DND-41 (cell line): Measurements from ENCODE around the gene FBXL5.

Experiments used
- ATAC-seq: fragments of 200-7000 bp; cut with Tn5 transposase; 3 replicates; pipeline ENCODE4 v1.9.1; 2021; ENCODE audit warnings: low read depth; ENCODE audit not compliant: insufficient read depth
- DNase-seq: peaks from one replicate; pipeline ENCODE4 v3.0.0-alpha.2; 2020
- H2AFZ ChIP-seq: 2 replicates; pipeline ENCODE4 v1.6.0; 2012; ENCODE audit warnings: low read depth, low read length
- H3K27ac ChIP-seq: 2 replicates; pipeline ENCODE4 v1.5.1; 2012; ENCODE audit warnings: low read length, inconsistent platforms
- H3K27me3 ChIP-seq: fragments of 200-600 bp; sonication (generic); 2 replicates; pipeline ENCODE4 v1.6.0; 2012; ENCODE audit warnings: low read length, mild to moderate bottlenecking, inconsistent platforms; ENCODE audit not compliant: insufficient read depth, poor library complexity
- H3K36me3 ChIP-seq: 2 replicates; pipeline ENCODE4 v1.5.1; 2012; ENCODE audit warnings: low read length, inconsistent platforms; ENCODE audit not compliant: insufficient read depth
- H3K4me1 ChIP-seq: 2 replicates; pipeline ENCODE4 v1.5.1; 2012; ENCODE audit warnings: mild to moderate bottlenecking, low read length; ENCODE audit not compliant: insufficient read depth
- H3K4me2 ChIP-seq: 2 replicates; pipeline ENCODE4 v1.6.0; 2012; ENCODE audit warnings: mild to moderate bottlenecking, moderate library complexity, low read length, inconsistent platforms; ENCODE audit not compliant: insufficient read depth
- H3K4me3 ChIP-seq, 2 experiments: fragments of 200-600 bp in 1 of 2; shearing (Covaris generic) in 1 of 2; 2 replicates each; pipeline ENCODE4 v1.5.1; 2012 to 2016; ENCODE audit warnings: inconsistent platforms in 2 of 2, low read length in 2 of 2, mild to moderate bottlenecking in 2 of 2, low read depth in 1 of 2, moderate library complexity in 1 of 2
- H3K79me2 ChIP-seq: 2 replicates; pipeline ENCODE4 v1.6.0; 2012; ENCODE audit warnings: low read length, inconsistent platforms; ENCODE audit not compliant: insufficient read depth
- H3K9ac ChIP-seq: 2 replicates; pipeline ENCODE4 v1.6.0; 2012; ENCODE audit warnings: low read depth, mild to moderate bottlenecking, inconsistent platforms, low read length, moderate library complexity
- H3K9me3 ChIP-seq: 2 replicates; pipeline ENCODE4 v1.5.1; 2012; ENCODE audit warnings: low read length, moderate library complexity, mild to moderate bottlenecking, inconsistent platforms; ENCODE audit not compliant: insufficient read depth, severe bottlenecking
- H4K20me1 ChIP-seq: 2 replicates; pipeline ENCODE4 v1.6.0; 2012; ENCODE audit warnings: low read length; ENCODE audit not compliant: insufficient read depth
- EZH2 ChIP-seq: IDR thresholded peaks from 3 replicates; pipeline ENCODE4 v1.6.1; 2012; ENCODE audit warnings: borderline replicate concordance, low read depth, mild to moderate bottlenecking, moderate library complexity, low read length, inconsistent platforms; ENCODE audit not compliant: severe bottlenecking
- TF ChIP-seq, protein P1 (sequence below): IDR thresholded peaks from 2 replicates; pipeline ENCODE4 v1.5.1; 2012; ENCODE audit warnings: borderline replicate concordance, low read length, moderate library complexity, mild to moderate bottlenecking; ENCODE audit not compliant: poor library complexity, severe bottlenecking; ENCODE audit errors: extremely low read depth

FBXL5 gene

GRCh38 chr4:15585331-15585730 is 69.8 kb downstream of the FBXL5 start:
- DNase-seq = no peak
- Histone ChIP-seq H3K27ac (no peak overlapping the region), H3K36me3 (no peaks in the 10 kb centered on the region), H3K4me3 (no peak overlapping the region), H3K9me3 (no peaks in the 10 kb centered on the region), H3K9ac (no peak overlapping the region), H3K27me3 (no peaks in the 10 kb centered on the region), H3K79me2 (no peaks in the 10 kb centered on the region), H4K20me1 (no peaks in the 10 kb centered on the region), H3K4me1 (no peaks in the 10 kb centered on the region), H2AFZ (no peak overlapping the region), H3K4me2 (no peak overlapping the region)
- TF ChIP-seq, protein P1, sequence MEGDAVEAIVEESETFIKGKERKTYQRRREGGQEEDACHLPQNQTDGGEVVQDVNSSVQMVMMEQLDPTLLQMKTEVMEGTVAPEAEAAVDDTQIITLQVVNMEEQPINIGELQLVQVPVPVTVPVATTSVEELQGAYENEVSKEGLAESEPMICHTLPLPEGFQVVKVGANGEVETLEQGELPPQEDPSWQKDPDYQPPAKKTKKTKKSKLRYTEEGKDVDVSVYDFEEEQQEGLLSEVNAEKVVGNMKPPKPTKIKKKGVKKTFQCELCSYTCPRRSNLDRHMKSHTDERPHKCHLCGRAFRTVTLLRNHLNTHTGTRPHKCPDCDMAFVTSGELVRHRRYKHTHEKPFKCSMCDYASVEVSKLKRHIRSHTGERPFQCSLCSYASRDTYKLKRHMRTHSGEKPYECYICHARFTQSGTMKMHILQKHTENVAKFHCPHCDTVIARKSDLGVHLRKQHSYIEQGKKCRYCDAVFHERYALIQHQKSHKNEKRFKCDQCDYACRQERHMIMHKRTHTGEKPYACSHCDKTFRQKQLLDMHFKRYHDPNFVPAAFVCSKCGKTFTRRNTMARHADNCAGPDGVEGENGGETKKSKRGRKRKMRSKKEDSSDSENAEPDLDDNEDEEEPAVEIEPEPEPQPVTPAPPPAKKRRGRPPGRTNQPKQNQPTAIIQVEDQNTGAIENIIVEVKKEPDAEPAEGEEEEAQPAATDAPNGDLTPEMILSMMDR = no peak
- TF ChIP-seq EZH2 = no peak
- ATAC-seq = no peak

- no peak overlapping the region for H3K27ac ChIP-seq
- no peak for ATAC-seq
- no peak overlapping the region for H3K4me3 ChIP-seq
- H4K20me1 ChIP-seq = no peaks in the 10 kb centered on the region
- no peak overlapping the region for H2AFZ ChIP-seq
- TF ChIP-seq, protein P1 = no peak
- no peak for TF ChIP-seq EZH2
- H3K4me1 ChIP-seq = no peaks in the 10 kb centered on the region
- no peaks in the 10 kb centered on the region for H3K36me3 ChIP-seq
- H3K4me2 ChIP-seq = no peak overlapping the region
- H3K79me2 ChIP-seq = no peaks in the 10 kb centered on the region
- no peaks in the 10 kb centered on the region for H3K27me3 ChIP-seq
- H3K9me3 ChIP-seq = no peaks in the 10 kb centered on the region
- no peak for DNase-seq
- no peak overlapping the region for H3K9ac ChIP-seq
Measured at GRCh38 chr4:15584785-15585184, 70.4 kb downstream of the FBXL5 start.

DNA sequence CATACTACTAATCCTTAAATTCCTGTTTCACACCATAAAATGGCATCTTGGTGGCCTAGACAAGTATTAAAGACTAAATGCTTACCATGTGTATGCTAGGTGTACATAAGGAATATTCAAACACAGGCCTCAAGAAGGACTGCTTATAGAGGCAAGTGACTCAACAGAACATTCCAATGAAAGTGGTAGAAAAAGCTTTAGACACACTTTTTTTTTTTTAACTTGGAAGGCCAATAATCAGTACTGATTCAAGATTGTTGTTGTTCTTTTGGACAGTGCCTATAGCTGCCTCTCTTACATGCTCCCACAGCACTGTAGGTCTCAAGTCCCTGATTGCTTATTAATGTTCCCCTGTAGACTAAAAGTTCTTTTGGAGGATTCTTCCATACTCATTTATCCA is 77.6 kb downstream of the FBXL5 start:
- H3K4me2 ChIP-seq = no peak overlapping the region
- H4K20me1 ChIP-seq = no peaks in the 10 kb centered on the region
- H3K9ac ChIP-seq = no peak overlapping the region
- H3K4me1 ChIP-seq = no peaks in the 10 kb centered on the region
- no peak overlapping the region for H3K27ac ChIP-seq
- H3K79me2 ChIP-seq = no peaks in the 10 kb centered on the region
- no peaks in the 10 kb centered on the region for H3K9me3 ChIP-seq
- H3K27me3 ChIP-seq = no peaks in the 10 kb centered on the region
- no peak overlapping the region for H2AFZ ChIP-seq
- H3K36me3 ChIP-seq = no peaks in the 10 kb centered on the region
- DNase-seq (no peak), ATAC-seq (no peak)
- H3K4me3 ChIP-seq = no peak overlapping the region
- no peak for TF ChIP-seq EZH2
- TF ChIP-seq, protein P1 = no peak

- Histone ChIP-seq H3K9me3 (no peaks in the 10 kb centered on the region), H4K20me1 (no peaks in the 10 kb centered on the region), H3K4me3 (no peak overlapping the region), H2AFZ (no peak overlapping the region), H3K79me2 (no peaks in the 10 kb centered on the region), H3K4me1 (no peaks in the 10 kb centered on the region), H3K9ac (no peak overlapping the region), H3K4me2 (no peak overlapping the region), H3K27me3 (no peaks in the 10 kb centered on the region), H3K27ac (no peak overlapping the region), H3K36me3 (no peaks in the 10 kb centered on the region)
- no peak for ATAC-seq
- TF ChIP-seq, protein P1 = no peak
- TF ChIP-seq EZH2 = no peak
- no peak for DNase-seq
Measured at GRCh38 chr4:15575966-15576365, 79.2 kb downstream of the FBXL5 start.
